HG03097 (cell line): ENCODE data around the gene LSM7.

Source experiments
- ATAC-seq: cut with Tn5 transposase; IDR thresholded peaks from one replicate; pipeline ENCODE4 v1.9.1; 2021; ENCODE audit not compliant: unreplicated experiment, low FRiP score

Gene LSM7

GRCh38 chr19:2325281-2326046 is 2.9 kb downstream of the LSM7 start:
- ATAC-seq = no peak

DNA sequence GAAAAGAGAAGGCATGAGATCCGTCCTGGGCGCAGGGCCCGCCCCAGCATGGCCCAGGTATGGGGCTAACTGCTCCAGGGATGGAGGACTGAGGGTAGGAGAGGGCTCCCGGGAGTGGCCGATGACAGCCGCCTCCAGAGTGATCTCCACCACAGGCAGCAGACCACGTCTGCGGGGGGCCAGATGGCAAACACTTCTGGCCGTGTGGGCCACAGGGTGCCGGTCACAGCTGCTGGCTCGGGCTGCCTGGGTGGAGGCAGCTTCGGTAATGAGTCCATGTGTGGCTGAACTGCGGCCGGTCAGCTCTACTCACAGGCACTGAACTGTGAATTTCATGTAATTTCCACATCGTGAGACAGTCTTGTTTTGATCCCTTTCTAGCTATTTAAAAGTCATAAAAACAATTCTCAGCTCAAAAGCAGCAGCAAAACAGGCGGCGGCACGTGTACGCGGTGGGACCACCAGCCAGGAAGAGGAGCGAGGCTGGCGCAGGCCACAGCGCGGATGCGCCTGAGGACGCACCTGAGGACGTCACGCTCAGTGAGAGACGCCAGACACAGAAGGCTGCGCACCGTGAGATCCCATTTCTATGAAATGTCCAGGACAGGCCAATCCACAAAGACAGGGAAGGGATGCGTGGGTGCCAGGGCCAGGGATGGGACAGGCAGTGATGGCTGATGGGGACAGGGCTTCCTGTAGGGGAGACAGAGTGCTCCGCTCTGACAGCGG is 4.0 kb downstream of the LSM7 start:
- ATAC-seq = no peak

GRCh38 chr19:2323707-2324106 is 4.7 kb downstream of the LSM7 start:
- ATAC-seq = no peak

DNA sequence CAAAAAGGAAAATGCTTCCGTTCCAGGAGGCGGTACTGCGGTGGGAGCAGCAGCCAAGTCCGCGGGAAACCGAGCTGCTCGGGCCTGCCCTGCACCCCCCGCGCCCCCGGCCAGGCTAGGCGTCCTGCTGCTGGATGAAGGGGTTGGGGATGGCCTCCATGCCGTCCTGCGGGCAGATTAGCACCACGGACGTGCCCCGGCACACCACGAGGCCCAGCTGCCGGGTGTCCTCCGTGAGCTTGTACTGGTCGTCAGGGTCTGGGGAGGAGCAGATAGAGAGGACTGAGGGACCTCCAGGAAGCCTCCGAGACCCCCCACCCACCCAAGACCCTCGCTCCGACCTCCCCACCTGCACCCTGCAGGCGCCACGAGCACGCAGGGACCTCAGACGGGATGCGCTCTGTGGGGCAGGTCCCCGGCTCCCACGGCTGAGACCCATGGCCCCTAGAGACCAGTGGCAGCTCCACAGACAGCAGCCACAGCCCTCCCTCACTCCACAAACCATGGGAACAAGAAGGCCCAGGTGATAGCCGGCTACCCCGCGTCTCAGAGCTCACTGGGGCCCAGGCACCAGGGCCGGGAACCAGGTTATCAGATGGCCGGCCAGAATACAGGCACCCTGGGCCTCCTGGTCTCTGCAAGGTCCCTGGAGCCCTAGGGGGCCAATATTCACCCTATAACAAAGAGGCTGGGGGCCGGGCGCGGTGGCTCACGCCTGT is 6.7 kb downstream of the LSM7 start:
- no peak for ATAC-seq

- no peak for ATAC-seq
Observed at GRCh38 chr19:2320939-2321338, 7.4 kb downstream of the LSM7 start.

DNA sequence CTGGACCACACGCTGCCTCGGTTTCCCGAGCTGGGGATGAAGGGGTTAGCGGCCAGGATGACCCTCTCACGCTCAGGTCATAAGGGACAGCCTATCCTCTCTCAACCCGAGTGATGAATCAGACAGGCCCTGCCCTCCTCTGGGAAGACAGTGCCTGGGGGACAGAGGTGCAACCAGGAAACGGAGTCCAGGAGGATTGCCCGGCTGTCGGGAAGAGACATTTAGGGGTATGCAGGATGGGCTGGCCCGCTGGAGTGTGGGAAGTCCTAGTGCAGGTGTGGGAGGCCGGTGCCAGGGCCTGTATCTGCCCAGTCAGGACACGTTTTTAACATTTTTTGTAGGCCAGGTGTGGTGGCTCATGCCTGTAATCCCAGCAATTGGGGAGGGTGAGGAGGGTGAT is 8.3 kb downstream of the LSM7 start:
- ATAC-seq = no peak

- no peak for ATAC-seq
Observed at GRCh38 chr19:2319551-2319950, 8.8 kb downstream of the LSM7 start.

DNA sequence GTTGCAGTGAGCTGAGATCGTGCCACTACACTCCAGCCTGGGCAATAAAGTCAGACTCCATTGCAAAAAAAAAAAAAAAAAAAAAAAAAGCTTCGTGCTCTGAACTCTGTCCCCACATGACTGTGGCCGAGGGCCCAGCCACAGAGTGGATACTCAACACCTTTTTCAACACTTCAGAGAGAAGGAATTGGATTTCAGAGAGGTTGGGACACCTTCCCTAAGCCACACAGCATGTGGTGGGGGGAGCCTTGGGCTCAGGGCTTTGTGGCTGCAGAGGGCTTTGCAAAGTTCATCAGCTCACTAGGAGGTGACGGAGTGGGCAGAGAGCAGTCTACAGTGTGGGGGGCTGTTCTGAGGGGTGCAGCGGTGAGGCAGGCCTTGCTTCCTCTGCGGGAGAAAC is 9.5 kb downstream of the LSM7 start:
- ATAC-seq = no peak

- ATAC-seq = no peak
Observed at GRCh38 chr19:2317756-2318155, 10.6 kb downstream of the LSM7 start.

GRCh38 chr19:2317300-2317699 is 11.1 kb downstream of the LSM7 start:
- ATAC-seq = no peak

DNA sequence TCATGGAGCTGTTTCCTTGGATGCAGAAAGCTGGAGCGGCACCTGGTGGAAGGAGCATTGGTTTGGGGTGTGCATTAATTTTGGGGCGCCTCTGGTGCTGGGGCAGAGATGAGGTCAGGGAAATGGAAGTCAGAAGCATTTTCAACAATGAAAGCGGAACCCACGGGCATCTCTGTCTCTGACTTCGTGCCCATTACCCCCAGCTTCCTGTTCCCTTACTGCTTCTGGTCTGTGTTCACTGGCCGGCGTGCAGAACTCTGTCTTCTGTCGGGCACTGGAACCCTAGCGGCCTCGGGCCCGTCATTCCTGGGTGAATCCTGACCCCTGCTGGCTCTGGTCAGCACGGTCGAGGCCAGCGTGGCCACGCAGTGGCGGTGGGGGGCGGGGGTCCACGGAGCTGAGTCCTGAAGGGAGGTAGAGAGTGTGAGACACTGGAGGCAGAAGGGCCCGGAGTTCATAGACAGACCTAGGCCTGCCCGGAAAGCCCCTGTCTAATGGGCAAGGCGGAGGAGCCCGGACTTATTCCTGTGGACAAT is 12.5 kb downstream of the LSM7 start:
- ATAC-seq = no peak

DNA sequence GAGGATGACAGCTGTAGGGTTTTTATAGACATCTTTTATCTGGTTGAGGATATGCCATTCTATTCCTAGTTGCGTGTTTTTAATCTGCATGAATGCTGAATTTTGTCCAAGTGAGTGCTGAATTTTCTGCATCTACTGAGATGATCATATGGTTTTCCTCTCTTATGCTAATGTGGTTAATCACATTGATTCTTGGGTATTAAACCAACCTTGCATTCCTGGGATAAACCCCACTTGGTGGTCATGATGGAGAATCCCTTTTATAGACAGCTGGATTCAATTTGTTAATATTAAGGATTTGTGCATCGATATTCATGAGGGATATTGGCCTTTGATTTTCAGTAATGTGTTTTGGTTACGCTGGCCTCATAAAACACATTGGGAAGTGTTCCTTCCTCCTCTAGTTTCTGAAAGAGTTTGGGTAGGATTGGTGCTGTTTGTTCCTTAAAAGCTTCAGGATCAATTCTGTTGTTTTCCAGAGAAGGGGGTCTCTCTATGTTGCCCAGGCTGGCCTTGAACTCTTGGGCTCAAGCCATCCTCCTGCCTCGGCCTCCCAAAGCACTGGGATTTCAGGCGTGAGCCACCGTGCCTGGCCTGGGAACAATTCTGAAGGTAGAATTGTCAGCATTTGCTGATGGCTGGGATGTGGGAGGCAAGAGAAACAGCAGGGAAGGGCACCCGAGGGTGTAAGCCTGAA is 13.1 kb downstream of the LSM7 start:
- ATAC-seq = no peak

- ATAC-seq = no peak
Observed at GRCh38 chr19:2312820-2313501, 15.4 kb downstream of the LSM7 start.

- no peak for ATAC-seq
Observed at GRCh38 chr19:2311093-2311492, 17.3 kb downstream of the LSM7 start.

GRCh38 chr19:2309734-2310362 is 18.5 kb downstream of the LSM7 start:
- no peak for ATAC-seq

- no peak for ATAC-seq
Observed at GRCh38 chr19:2308114-2308556, 20.3 kb downstream of the LSM7 start, which contains the start of gene LINGO3. Gene LINGO3, minus strand, starts transcription at chr19:2308154. Its CDS starts 16,378 bp downstream, at chr19:2291776.

DNA sequence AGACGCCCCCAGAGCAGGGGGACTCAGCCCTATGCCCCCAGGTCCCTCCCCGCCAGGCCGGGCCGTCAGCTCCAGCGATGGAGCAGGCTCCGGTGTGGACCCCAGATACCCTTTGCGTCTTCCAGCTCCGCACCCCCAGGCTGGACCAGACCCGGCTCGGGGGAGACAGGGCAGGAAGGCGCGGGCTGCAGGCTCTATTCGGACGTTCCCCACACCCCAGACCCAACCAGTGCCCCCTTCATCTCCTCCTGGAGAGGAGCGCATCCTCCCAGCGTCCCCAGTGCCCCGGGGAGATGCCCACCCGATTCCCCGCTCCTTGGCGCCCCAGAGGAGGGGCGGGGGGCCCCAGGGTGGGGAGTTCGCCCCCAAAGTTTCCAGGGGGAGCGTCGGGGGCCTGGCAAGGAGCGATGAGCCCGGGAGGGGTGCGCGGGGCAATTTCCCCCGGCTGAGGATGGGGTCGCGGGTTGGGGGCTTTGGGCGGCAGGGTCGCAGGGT is 20.8 kb downstream of the LSM7 start:
- ATAC-seq = no peak

- ATAC-seq = no peak
Observed at GRCh38 chr19:2306971-2307370, 21.4 kb downstream of the LSM7 start.

- ATAC-seq = no peak
Observed at GRCh38 chr19:2306281-2306806, 22.0 kb downstream of the LSM7 start.
